Mesenchymal stem cell (in vitro differentiated cells and primary cell): ENCODE data around the gene AGTPBP1.

ENCODE experiments used
- DNase-seq: peaks from one replicate; pipeline ENCODE4 v3.0.0-alpha.2; 2013
- H2AFZ ChIP-seq: one replicate; pipeline ENCODE4 v1.6.1; 2013; ENCODE audit warnings: low read depth, mild to moderate bottlenecking, control low read depth, inconsistent platforms, low read length, moderate library complexity
- H2AK5ac ChIP-seq: 2 replicates; pipeline ENCODE4 v1.6.1; 2013; ENCODE audit warnings: low read length, moderate library complexity, mild to moderate bottlenecking, inconsistent platforms; ENCODE audit not compliant: severe bottlenecking
- H2BK120ac ChIP-seq: one replicate; pipeline ENCODE4 v1.6.1; 2013; ENCODE audit warnings: low read depth, mild to moderate bottlenecking, inconsistent platforms, low read length, moderate library complexity
- H2BK12ac ChIP-seq, 2 experiments: one replicate each; pipeline ENCODE4 v1.6.1; 2013; ENCODE audit warnings: inconsistent platforms in 2 of 2, low read length in 2 of 2, mild to moderate bottlenecking in 2 of 2, moderate library complexity in 2 of 2, control low read depth in 1 of 2
- H2BK15ac ChIP-seq: one replicate; pipeline ENCODE4 v1.6.1; 2013; ENCODE audit warnings: mild to moderate bottlenecking, low read depth, inconsistent platforms; ENCODE audit not compliant: poor library complexity, severe bottlenecking
- H2BK5ac ChIP-seq: 2 replicates; pipeline ENCODE4 v1.6.1; 2013; ENCODE audit warnings: low read depth, mild to moderate bottlenecking, low read length, control low read depth, inconsistent platforms; ENCODE audit not compliant: poor library complexity, severe bottlenecking
- H3K14ac ChIP-seq, 2 experiments: one replicate each; pipeline ENCODE4 v1.6.1; 2013; ENCODE audit warnings: inconsistent platforms in 2 of 2, low read length in 2 of 2, control low read depth in 1 of 2, mild to moderate bottlenecking in 1 of 2, moderate library complexity in 1 of 2
- H3K18ac ChIP-seq, 2 experiments: one replicate each; pipeline ENCODE4 v1.6.1; 2013; ENCODE audit warnings: inconsistent platforms in 2 of 2, low read length in 2 of 2, control low read depth in 1 of 2, low read depth in 1 of 2, mild to moderate bottlenecking in 1 of 2
- H3K23ac ChIP-seq, 2 experiments: one replicate each; pipeline ENCODE4 v1.6.1; 2013; ENCODE audit warnings: inconsistent platforms in 2 of 2, low read length in 2 of 2, mild to moderate bottlenecking in 2 of 2, moderate library complexity in 2 of 2, control low read depth in 1 of 2
- H3K27ac ChIP-seq: 2 replicates; pipeline ENCODE4 v1.5.1; 2013; ENCODE audit warnings: mild to moderate bottlenecking, moderate library complexity, low read length, control low read depth, inconsistent platforms; ENCODE audit not compliant: poor library complexity, severe bottlenecking
- H3K27me3 ChIP-seq, 2 experiments: 2 replicates each; pipeline versions ENCODE4 v1.6.1 to v1.7.0; 2013; ENCODE audit warnings: low read length in 2 of 2, mild to moderate bottlenecking in 2 of 2, moderate library complexity in 2 of 2, control low read depth in 1 of 2, inconsistent platforms in 1 of 2; ENCODE audit not compliant: control insufficient read depth in 1 of 2, insufficient read depth in 1 of 2
- H3K36me3 ChIP-seq, 2 experiments: 2 replicates each; pipeline versions ENCODE4 v1.6.1 to v1.7.0; 2013; ENCODE audit warnings: low read length in 2 of 2, control low read depth in 1 of 2, inconsistent platforms in 1 of 2, low read depth in 1 of 2, mild to moderate bottlenecking in 1 of 2; ENCODE audit not compliant: insufficient read depth in 2 of 2, control insufficient read depth in 1 of 2
- H3K4ac ChIP-seq, 2 experiments: one replicate each; pipeline ENCODE4 v1.6.1; 2013; ENCODE audit warnings: inconsistent platforms in 2 of 2, low read length in 2 of 2, mild to moderate bottlenecking in 2 of 2, moderate library complexity in 2 of 2, control low read depth in 1 of 2, low read depth in 1 of 2
- H3K4me1 ChIP-seq: 2 replicates; pipeline ENCODE4 v1.6.1; 2013; ENCODE audit warnings: low read depth, low read length, control low read depth; ENCODE audit not compliant: control insufficient read depth, insufficient read depth
- H3K4me2 ChIP-seq: 2 replicates; pipeline ENCODE4 v1.6.1; 2013; ENCODE audit warnings: low read length, mild to moderate bottlenecking, inconsistent platforms; ENCODE audit not compliant: poor library complexity, severe bottlenecking
- H3K4me3 ChIP-seq, 2 experiments: 2 replicates each; pipeline versions ENCODE4 v1.5.1 to v1.7.0; 2013; ENCODE audit warnings: low read length in 2 of 2, mild to moderate bottlenecking in 2 of 2, control low read depth in 1 of 2, low read depth in 1 of 2; ENCODE audit not compliant: insufficient read depth in 1 of 2
- H3K79me1 ChIP-seq: replicated peaks from 2 replicates; pipeline ENCODE4 v1.6.1; 2013; ENCODE audit warnings: mild to moderate bottlenecking, control low read depth, low read length, inconsistent platforms; ENCODE audit not compliant: poor library complexity, severe bottlenecking
- H3K9ac ChIP-seq: 2 replicates; pipeline ENCODE4 v1.7.0; 2013; ENCODE audit warnings: mild to moderate bottlenecking, low read length, moderate library complexity
- H3K9me3 ChIP-seq: 2 replicates; pipeline ENCODE4 v1.7.0; 2013; ENCODE audit warnings: mild to moderate bottlenecking, low read length; ENCODE audit not compliant: control insufficient read depth
- H4K8ac ChIP-seq: one replicate; pipeline ENCODE4 v1.6.1; 2013; ENCODE audit warnings: inconsistent platforms, mild to moderate bottlenecking, low read length, moderate library complexity
- H4K91ac ChIP-seq: one replicate; pipeline ENCODE4 v1.6.1; 2013; ENCODE audit warnings: mild to moderate bottlenecking, low read length, inconsistent platforms
- WGBS: methylation state at CpG from one replicate; pipeline ENCODE4 v1.1.7; 2013; ENCODE audit warnings: mixed read lengths; 5-methylcytosine and 5-hydroxymethylcytosine counted together

AGTPBP1 gene

GRCh38 chr9:85528607-85529006 is 213.1 kb downstream of the AGTPBP1 start:
- 88% methylated on average over 3 of the region's 4 CpGs for WGBS
- no peaks in the 10 kb centered on the region for H3K79me1 ChIP-seq

GRCh38 chr9:85528142-85528541 is 213.6 kb downstream of the AGTPBP1 start:
- Histone ChIP-seq H3K4ac (no peak overlapping the region), H2BK12ac (no peak overlapping the region), H3K4me1 (peaks cover 1% of the 10 kb centered on the region), H3K14ac (no peak overlapping the region), H2BK120ac (no peak overlapping the region), H3K36me3 (no peaks in the 10 kb centered on the region), H2BK15ac (no peak overlapping the region), H3K23ac (no peak overlapping the region), H3K27ac (no peak overlapping the region), H2AK5ac (no peak overlapping the region), H3K9ac (no peak overlapping the region), H2AFZ (no peak overlapping the region), H3K4me2 (no peak overlapping the region), H3K79me1 (no peaks in the 10 kb centered on the region), H4K91ac (no peak overlapping the region), H4K8ac (no peak overlapping the region), H3K18ac (no peak overlapping the region), H3K27me3 (peaks cover 29 to 32% of the 10 kb centered on the region in 2 experiments), H3K4me3 (no peak overlapping the region), H2BK5ac (no peak overlapping the region), H3K9me3 (peaks cover 8% of the 10 kb centered on the region)
- WGBS = 98% methylated on average over 5 of the region's 5 CpGs
- DNase-seq = no peak

More at GRCh38 chr9:85528607-85529006, 213.1 kb downstream of the AGTPBP1 start:
- Histone ChIP-seq H4K91ac (no peak overlapping the region), H2BK120ac (no peak overlapping the region), H3K18ac (no peak overlapping the region), H3K4me1 (no peaks in the 10 kb centered on the region), H2AFZ (no peak overlapping the region), H2BK15ac (no peak overlapping the region), H3K9ac (no peak overlapping the region), H3K4me3 (no peak overlapping the region), H2BK5ac (no peak overlapping the region), H3K27me3 (peaks cover 25 to 27% of the 10 kb centered on the region in 2 experiments), H3K9me3 (peaks cover 8% of the 10 kb centered on the region), H3K4me2 (no peak overlapping the region), H2AK5ac (no peak overlapping the region), H3K4ac (no peak overlapping the region), H4K8ac (no peak overlapping the region), H3K14ac (peak overlapping the region in 1 of 2 experiments; percentile 14), H2BK12ac (no peak overlapping the region), H3K27ac (no peak overlapping the region), H3K36me3 (no peaks in the 10 kb centered on the region), H3K23ac (no peak overlapping the region)
- no peak for DNase-seq

- no peak overlapping the region for H2BK15ac ChIP-seq
- peaks cover 34 to 35% of the 10 kb centered on the region in 2 experiments for H3K27me3 ChIP-seq
- DNase-seq = no peak
- H3K9me3 ChIP-seq = peaks cover 4% of the 10 kb centered on the region
- no peak overlapping the region for H4K91ac ChIP-seq
- H3K4ac ChIP-seq = no peak overlapping the region
- H2BK5ac ChIP-seq = no peak overlapping the region
- H3K4me1 ChIP-seq = peaks cover 4% of the 10 kb centered on the region
- no peaks in the 10 kb centered on the region for H3K36me3 ChIP-seq
- H2BK12ac ChIP-seq = no peak overlapping the region
- H3K27ac ChIP-seq = no peak overlapping the region
- no peak overlapping the region for H4K8ac ChIP-seq
- H3K79me1 ChIP-seq = no peaks in the 10 kb centered on the region
- no peak overlapping the region for H3K4me2 ChIP-seq
- H3K14ac ChIP-seq = no peak overlapping the region
- H3K23ac ChIP-seq = no peak overlapping the region
- H2AFZ ChIP-seq = no peak overlapping the region
- no peak overlapping the region for H3K4me3 ChIP-seq
- H2AK5ac ChIP-seq = no peak overlapping the region
- WGBS = 80% methylated on average over 3 of the region's 4 CpGs
- H2BK120ac ChIP-seq = no peak overlapping the region
- no peak overlapping the region for H3K9ac ChIP-seq
- H3K18ac ChIP-seq = no peak overlapping the region
These were observed 214.3 kb downstream of the AGTPBP1 start for GRCh38 chr9:85527331-85528020.

GRCh38 chr9:85524531-85524930 is 217.2 kb downstream of the AGTPBP1 start:
- Histone ChIP-seq H3K4ac (no peak overlapping the region), H3K27ac (no peak overlapping the region), H3K4me3 (no peak overlapping the region), H3K79me1 (no peaks in the 10 kb centered on the region), H3K4me1 (peaks cover 7% of the 10 kb centered on the region), H3K36me3 (no peaks in the 10 kb centered on the region), H4K8ac (no peak overlapping the region), H3K18ac (no peak overlapping the region), H2AK5ac (no peak overlapping the region), H2BK12ac (no peak overlapping the region), H2BK120ac (no peak overlapping the region), H4K91ac (no peak overlapping the region), H3K27me3 (peaks cover 39 to 51% of the 10 kb centered on the region in 2 experiments), H2AFZ (no peak overlapping the region), H3K23ac (no peak overlapping the region), H3K4me2 (no peak overlapping the region), H3K9me3 (peaks cover 4% of the 10 kb centered on the region), H2BK5ac (no peak overlapping the region), H2BK15ac (no peak overlapping the region), H3K9ac (no peak overlapping the region), H3K14ac (no peak overlapping the region)
- no peak for DNase-seq
- WGBS = 85% methylated on average over 2 of the region's 2 CpGs
